Skeletal muscle satellite cell (primary cell): Measurements from ENCODE around the gene PTMS.

Experiments
- H3K27me3 ChIP-seq: 2 replicates; pipeline ENCODE4 v1.7.0; 2013; ENCODE audit warnings: low read length; ENCODE audit not compliant: control insufficient read depth, insufficient read depth
- H3K36me3 ChIP-seq: 2 replicates; pipeline ENCODE4 v1.7.0; 2013; ENCODE audit warnings: mild to moderate bottlenecking, control low read depth, low read length; ENCODE audit not compliant: insufficient read depth
- H3K4me1 ChIP-seq: 2 replicates; pipeline ENCODE4 v1.7.0; 2013; ENCODE audit warnings: low read length; ENCODE audit not compliant: control insufficient read depth, insufficient read depth
- H3K4me2 ChIP-seq: 2 replicates; pipeline ENCODE4 v1.7.0; 2013; ENCODE audit warnings: mild to moderate bottlenecking, low read length
- H3K4me3 ChIP-seq: 2 replicates; pipeline ENCODE4 v1.7.0; 2013; ENCODE audit warnings: low read length
- H3K9ac ChIP-seq: 2 replicates; pipeline ENCODE4 v1.7.0; 2013; ENCODE audit warnings: mild to moderate bottlenecking, low read depth, low read length, moderate library complexity
- H3K9me3 ChIP-seq: replicated peaks from 2 replicates; pipeline ENCODE4 v1.7.0; 2013; ENCODE audit warnings: mild to moderate bottlenecking, control low read depth, low read length

PTMS gene

GRCh38 chr12:6809056-6809455 is 42.9 kb downstream of the PTMS start:
- no peak overlapping the region for H3K9ac ChIP-seq
- no peaks in the 10 kb centered on the region for H3K4me1 ChIP-seq
- no peak overlapping the region for H3K4me3 ChIP-seq
- H3K36me3 ChIP-seq: no peaks in the 10 kb centered on the region
- no peak overlapping the region for H3K4me2 ChIP-seq
- H3K27me3 ChIP-seq: peaks cover 39% of the 10 kb centered on the region
- H3K9me3 ChIP-seq: no peaks in the 10 kb centered on the region

- Histone ChIP-seq H3K36me3 (no peaks in the 10 kb centered on the region), H3K9ac (no peak overlapping the region), H3K4me3 (no peak overlapping the region), H3K4me2 (no peak overlapping the region), H3K9me3 (no peaks in the 10 kb centered on the region), H3K4me1 (no peaks in the 10 kb centered on the region), H3K27me3 (peaks cover 55% of the 10 kb centered on the region)
These were observed 44.6 kb downstream of the PTMS start for GRCh38 chr12:6810758-6811157.

GRCh38 chr12:6813363-6813762 is 47.2 kb downstream of the PTMS start:
- Histone ChIP-seq H3K4me2 (no peak overlapping the region), H3K9ac (no peak overlapping the region), H3K9me3 (no peaks in the 10 kb centered on the region), H3K36me3 (no peaks in the 10 kb centered on the region), H3K27me3 (peaks cover 52% of the 10 kb centered on the region), H3K4me3 (no peak overlapping the region), H3K4me1 (no peaks in the 10 kb centered on the region)

GRCh38 chr12:6816598-6816997 is 50.4 kb downstream of the PTMS start:
- Histone ChIP-seq H3K4me3 (no peak overlapping the region), H3K36me3 (no peaks in the 10 kb centered on the region), H3K9me3 (no peaks in the 10 kb centered on the region), H3K4me1 (peaks cover 18% of the 10 kb centered on the region), H3K9ac (no peak overlapping the region), H3K27me3 (peaks cover 31% of the 10 kb centered on the region), H3K4me2 (no peak overlapping the region)

GRCh38 chr12:6817098-6817497 is 50.9 kb downstream of the PTMS start:
- H3K4me1 ChIP-seq: peaks cover 22% of the 10 kb centered on the region
- no peak overlapping the region for H3K4me3 ChIP-seq
- H3K9me3 ChIP-seq: no peaks in the 10 kb centered on the region
- no peak overlapping the region for H3K4me2 ChIP-seq
- no peaks in the 10 kb centered on the region for H3K36me3 ChIP-seq
- H3K9ac ChIP-seq: no peak overlapping the region
- peaks cover 35% of the 10 kb centered on the region for H3K27me3 ChIP-seq

GRCh38 chr12:6817662-6818157 is 51.5 kb downstream of the PTMS start:
- H3K4me3 ChIP-seq: no peak overlapping the region
- no peak overlapping the region for H3K9ac ChIP-seq
- no peaks in the 10 kb centered on the region for H3K9me3 ChIP-seq
- H3K36me3 ChIP-seq: no peaks in the 10 kb centered on the region
- H3K4me1 ChIP-seq: peaks cover 25% of the 10 kb centered on the region
- no peak overlapping the region for H3K4me2 ChIP-seq
- H3K27me3 ChIP-seq: peaks cover 39% of the 10 kb centered on the region

GRCh38 chr12:6818222-6818621 is 52.1 kb downstream of the PTMS start:
- Histone ChIP-seq H3K9ac (no peak overlapping the region), H3K4me1 (peaks cover 25% of the 10 kb centered on the region), H3K4me3 (no peak overlapping the region), H3K27me3 (peaks cover 42% of the 10 kb centered on the region), H3K9me3 (no peaks in the 10 kb centered on the region), H3K4me2 (no peak overlapping the region), H3K36me3 (no peaks in the 10 kb centered on the region)

- no peak overlapping the region for H3K4me3 ChIP-seq
- H3K27me3 ChIP-seq: peaks cover 43% of the 10 kb centered on the region
- no peaks in the 10 kb centered on the region for H3K9me3 ChIP-seq
- H3K4me1 ChIP-seq: peaks cover 25% of the 10 kb centered on the region
- no peak overlapping the region for H3K4me2 ChIP-seq
- no peak overlapping the region for H3K9ac ChIP-seq
- H3K36me3 ChIP-seq: no peaks in the 10 kb centered on the region
These were observed 52.5 kb downstream of the PTMS start for GRCh38 chr12:6818645-6819044.

- Histone ChIP-seq H3K36me3 (no peaks in the 10 kb centered on the region), H3K4me3 (no peak overlapping the region), H3K9me3 (no peaks in the 10 kb centered on the region), H3K4me1 (peaks cover 25% of the 10 kb centered on the region), H3K4me2 (no peak overlapping the region), H3K27me3 (peaks cover 36% of the 10 kb centered on the region), H3K9ac (no peak overlapping the region)
These were observed 53.2 kb downstream of the PTMS start for GRCh38 chr12:6819106-6820030.

- no peak overlapping the region for H3K9ac ChIP-seq
- no peak overlapping the region for H3K4me3 ChIP-seq
- no peaks in the 10 kb centered on the region for H3K9me3 ChIP-seq
- peaks cover 30% of the 10 kb centered on the region for H3K4me1 ChIP-seq
- peaks cover 32% of the 10 kb centered on the region for H3K27me3 ChIP-seq
- no peaks in the 10 kb centered on the region for H3K36me3 ChIP-seq
- H3K4me2 ChIP-seq: no peak overlapping the region
These were observed 54.0 kb downstream of the PTMS start for GRCh38 chr12:6820166-6820565.
